GM06990 (cell line): ENCODE data around the gene LAMA5.

Source experiments
- DNase-seq: peaks from one replicate; pipeline ENCODE4 v3.0.0-alpha.2; 2011; ENCODE audit not compliant: insufficient read length; ENCODE audit errors: extremely low read depth
- H3K27me3 ChIP-seq: replicated peaks from 2 replicates; pipeline ENCODE4 v1.6.0; 2011; ENCODE audit warnings: low read length; ENCODE audit not compliant: control insufficient read depth, insufficient read depth
- H3K36me3 ChIP-seq: 2 replicates; pipeline ENCODE4 v1.5.1; 2011; ENCODE audit warnings: low read length; ENCODE audit not compliant: control insufficient read depth, insufficient read depth
- H3K4me3 ChIP-seq: replicated peaks from 2 replicates; pipeline ENCODE4 v1.5.1; 2011; ENCODE audit warnings: low read depth, mild to moderate bottlenecking, control low read depth, low read length
- CTCF ChIP-seq: IDR thresholded peaks from 2 replicates; pipeline ENCODE4 v1.5.1; 2011; ENCODE audit warnings: low read length, control low read depth, mild to moderate bottlenecking, inconsistent platforms; ENCODE audit not compliant: insufficient read depth, poor library complexity, severe bottlenecking

LAMA5 gene

DNA sequence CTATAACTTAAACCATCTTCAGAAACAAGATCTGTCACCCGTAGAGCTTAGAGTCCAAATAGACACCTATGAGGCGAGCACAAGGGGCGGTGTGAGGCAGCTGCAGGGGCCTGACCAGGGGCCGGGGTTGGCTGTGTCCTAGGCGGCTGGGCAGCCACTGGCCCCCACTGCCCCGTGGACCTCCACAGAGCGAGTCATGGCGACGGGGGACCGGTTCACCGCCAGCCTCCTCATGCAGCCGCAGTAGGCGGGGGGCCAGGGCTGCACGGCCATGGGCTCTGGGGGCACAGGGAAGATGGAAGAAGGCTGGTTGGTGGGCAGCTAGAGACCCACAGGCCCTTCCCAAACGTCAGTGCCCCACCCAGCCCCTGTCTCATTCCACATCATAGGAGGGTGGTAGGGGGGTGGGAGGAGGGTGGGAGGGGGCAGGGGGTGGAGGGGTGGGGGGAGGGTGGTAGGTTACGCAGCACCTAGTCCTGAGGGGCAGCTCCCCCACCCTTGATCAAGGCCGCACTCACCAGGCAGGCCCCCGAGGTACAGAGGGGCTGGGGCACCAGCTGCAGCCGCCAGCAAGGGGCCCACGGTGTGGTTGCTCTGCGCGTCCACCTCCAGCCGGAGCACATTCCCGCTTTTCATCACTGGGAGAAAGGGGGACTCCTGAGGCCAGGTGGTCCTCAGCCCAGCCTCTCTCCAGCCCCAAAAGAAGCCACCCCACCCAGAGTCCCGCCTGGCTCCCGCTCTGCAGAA, 57.7 kb downstream of the LAMA5 start:
- no peak for TF ChIP-seq CTCF
- no peaks in the 10 kb centered on the region for H3K27me3 ChIP-seq
- DNase-seq, result no peak
- H3K36me3 ChIP-seq, result peaks cover 35% of the 10 kb centered on the region
- H3K4me3 ChIP-seq, result no peak overlapping the region

DNA sequence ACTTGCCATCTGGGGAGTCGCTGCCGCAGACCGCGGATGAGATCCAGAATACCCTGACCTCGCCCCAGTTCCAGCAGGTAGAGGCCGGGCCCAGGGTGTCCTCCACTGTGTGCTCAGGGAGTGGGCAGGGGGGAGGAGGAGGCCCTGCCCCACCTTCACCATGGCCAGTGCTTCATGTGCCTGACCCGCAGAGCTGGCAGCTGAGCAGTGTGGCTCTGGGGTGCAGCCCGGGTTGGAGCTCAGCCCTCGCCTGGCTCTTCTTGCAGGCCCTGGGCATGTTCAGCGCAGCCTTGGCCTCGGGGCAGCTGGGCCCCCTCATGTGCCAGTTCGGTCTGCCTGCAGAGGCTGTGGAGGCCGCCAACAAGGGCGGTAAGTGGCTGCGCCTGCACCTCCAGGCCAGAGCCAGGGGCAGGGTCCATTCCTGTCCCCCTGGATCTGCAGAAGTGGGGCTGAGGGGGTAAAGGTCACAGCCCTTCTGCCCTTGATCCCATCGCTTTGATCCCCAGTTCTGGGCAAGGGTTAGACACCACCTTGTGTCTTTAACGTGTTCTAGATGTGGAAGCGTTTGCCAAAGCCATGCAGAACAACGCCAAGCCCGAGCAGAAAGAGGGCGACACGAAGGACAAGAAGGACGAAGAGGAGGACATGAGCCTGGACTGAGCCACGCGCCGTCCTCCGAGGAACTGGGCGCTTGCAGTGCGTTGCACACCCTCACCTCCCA, 58.9 kb downstream of the LAMA5 start:
- Histone ChIP-seq H3K4me3 (no peak overlapping the region), H3K36me3 (peaks cover 35% of the 10 kb centered on the region), H3K27me3 (no peaks in the 10 kb centered on the region)
- TF ChIP-seq CTCF, result no peak
- no peak for DNase-seq

DNA sequence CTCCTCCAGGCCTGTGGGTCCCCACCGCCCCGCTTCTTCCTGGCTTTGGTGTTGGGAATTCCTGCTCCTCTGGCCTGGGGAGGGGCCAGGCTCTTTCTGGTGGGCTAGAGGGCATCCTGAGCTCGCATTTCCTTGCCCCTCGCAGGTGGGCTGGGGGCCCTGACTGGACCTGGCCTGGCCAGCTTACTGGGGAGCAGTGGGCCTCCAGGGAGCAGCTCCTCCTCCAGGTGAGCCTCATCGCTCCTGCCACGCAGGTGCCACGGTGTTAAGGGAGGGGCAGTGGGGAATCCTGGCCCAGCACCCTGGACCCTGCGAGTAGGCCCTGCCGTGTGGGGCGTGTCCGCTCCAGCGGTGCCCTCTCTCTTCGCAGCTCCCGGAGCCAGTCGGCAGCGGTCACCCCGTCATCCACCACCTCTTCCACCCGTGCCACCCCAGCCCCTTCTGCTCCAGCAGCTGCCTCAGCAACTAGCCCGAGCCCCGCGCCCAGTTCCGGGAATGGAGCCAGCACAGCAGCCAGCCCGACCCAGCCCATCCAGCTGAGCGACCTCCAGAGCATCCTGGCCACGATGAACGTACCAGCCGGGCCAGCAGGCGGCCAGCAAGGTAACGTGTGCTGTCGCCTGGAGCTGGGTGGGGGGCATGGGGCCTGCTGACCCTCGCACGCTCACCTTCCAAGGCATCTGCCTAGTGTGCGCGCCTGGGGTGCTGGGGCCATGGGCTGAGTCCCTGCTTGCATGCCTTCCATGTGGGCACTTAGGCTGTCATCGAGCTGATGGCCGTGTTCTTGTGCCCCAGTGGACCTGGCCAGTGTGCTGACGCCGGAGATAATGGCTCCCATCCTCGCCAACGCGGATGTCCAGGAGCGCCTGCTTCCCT, 59.6 kb downstream of the LAMA5 start:
- no peak for DNase-seq
- Histone ChIP-seq H3K4me3 (no peak overlapping the region), H3K27me3 (no peaks in the 10 kb centered on the region), H3K36me3 (peaks cover 35% of the 10 kb centered on the region)
- no peak for TF ChIP-seq CTCF

DNA sequence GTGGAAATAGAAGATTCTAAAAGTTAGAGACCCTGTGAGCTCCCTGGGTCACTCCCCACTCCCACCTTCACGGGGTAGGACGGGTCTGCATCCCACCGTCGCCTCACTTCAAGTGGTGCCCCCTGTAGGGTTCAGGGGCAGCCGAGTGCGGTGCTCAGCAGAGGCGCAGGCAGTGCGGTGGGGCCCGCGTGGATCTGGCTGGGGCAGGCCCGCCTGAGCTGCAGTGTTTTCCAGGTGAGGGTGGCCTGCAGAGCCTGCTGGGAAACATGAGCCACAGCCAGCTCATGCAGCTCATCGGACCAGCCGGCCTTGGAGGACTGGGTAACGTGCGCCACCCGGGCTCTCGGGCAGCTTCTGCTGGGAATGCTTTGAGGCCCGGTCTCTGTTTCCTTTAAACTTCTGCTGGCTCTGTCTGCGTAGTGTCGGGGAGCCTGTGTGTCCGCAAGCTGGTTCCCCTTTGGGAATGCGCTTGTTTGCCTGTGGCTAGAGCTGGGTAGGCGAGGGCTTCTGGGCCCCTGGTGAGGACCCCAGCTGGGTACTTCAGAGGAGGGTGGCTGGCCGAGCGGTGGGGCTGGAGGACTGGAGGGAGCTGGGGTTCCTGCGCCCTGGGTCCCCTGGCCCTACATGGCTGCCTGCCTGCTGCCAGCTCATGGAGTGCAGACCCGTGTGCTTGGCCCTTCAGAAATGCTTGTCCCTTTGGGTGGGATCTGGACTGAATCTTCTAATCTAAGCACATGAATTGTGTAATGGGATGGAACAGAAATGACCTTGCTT, 60.5 kb downstream of the LAMA5 start:
- Histone ChIP-seq H3K27me3 (no peaks in the 10 kb centered on the region), H3K36me3 (peaks cover 35% of the 10 kb centered on the region), H3K4me3 (no peak overlapping the region)
- TF ChIP-seq CTCF, result no peak
- DNase-seq, result no peak

- DNase-seq, result no peak
- peaks cover 35% of the 10 kb centered on the region for H3K36me3 ChIP-seq
- H3K4me3 ChIP-seq, result no peak overlapping the region
- no peak for TF ChIP-seq CTCF
- no peaks in the 10 kb centered on the region for H3K27me3 ChIP-seq
Measured at GRCh38 chr20:62305765-62306413, 61.2 kb downstream of the LAMA5 start.
